SHP77 (cell line): ENCODE measurements around the gene FAM83E.
"Not testable (repeated sequence)": the region's sequence is repeated elsewhere in the genome, so short reads cannot be mapped to it uniquely, and the experiment has no call there.

ENCODE experiments used
- DNase-seq, 2 experiments: peaks; one replicate each; lab custom pipeline; 2025; lab: John Stamatoyannopoulos, UW

FAM83E gene

DNA sequence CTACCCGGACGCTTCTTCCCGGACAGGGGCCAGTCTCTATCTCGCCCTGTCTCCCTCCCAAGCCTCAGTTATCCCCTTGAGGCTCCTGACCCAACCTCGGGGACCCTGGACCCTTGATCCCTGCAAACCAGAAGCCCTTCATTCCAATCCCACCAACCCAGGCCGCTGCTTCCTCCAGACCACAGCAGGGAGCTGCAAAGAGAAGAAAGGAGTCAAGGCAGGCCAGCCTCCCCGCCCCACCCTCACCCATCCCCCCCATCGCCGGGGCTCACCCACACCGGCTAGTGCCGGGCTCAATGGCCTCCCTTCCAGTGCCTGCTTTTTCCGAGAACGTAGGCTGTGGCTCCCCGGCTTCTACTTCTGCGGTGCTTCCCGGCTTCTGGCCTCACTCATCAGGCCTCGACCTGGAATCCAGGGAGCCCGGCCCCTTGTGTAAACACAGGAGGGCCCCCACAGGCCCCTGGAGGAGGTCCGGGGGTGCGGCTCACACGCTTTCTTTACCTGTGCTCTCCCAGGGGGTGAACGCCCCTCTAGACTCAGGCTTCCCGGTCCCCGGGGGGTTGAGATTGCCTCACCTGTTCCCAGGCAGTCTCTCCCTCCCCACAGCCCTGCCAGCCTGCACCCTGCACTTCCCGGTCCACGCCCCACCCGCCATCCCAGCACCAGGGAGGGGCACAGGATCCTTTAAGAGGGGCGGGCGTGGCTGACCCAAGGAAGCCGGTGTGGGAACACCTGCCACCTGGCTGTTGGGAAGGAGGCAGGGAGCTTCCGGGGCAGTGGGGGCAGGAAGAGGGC is at the start of gene FAM83E:
FAM83E (minus strand) TSS at position 641 of the 795 bp plus-strand sequence. CDS start 1,704 bp downstream, outside the sequence.
- peak in 1 of 2 experiments; percentile 23 for DNase-seq

GRCh38 chr19:48664476-48664875 is 49.6 kb upstream of the FAM83E start:
- DNase-seq: no peak

DNA sequence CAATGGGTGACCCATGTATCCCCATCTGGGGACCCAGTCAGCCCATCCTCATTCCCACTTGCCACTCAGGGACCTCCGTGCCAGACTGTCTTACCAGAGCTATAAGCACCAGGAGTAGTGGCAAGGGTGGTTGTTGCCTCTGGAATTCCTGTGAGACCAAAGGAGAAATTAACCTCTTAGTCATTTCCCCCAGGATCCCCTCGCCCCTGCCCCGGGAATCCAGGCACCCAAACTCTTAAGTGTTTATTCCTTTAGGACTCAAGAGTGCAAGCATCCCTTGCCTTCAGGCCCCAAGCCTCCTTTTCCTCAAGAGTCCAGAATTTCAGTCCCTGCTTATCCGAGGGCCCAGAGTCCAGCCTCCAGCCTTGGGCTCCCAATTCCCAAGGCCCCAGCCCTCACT is 48.8 kb upstream of the FAM83E start:
- no peak for DNase-seq

DNA sequence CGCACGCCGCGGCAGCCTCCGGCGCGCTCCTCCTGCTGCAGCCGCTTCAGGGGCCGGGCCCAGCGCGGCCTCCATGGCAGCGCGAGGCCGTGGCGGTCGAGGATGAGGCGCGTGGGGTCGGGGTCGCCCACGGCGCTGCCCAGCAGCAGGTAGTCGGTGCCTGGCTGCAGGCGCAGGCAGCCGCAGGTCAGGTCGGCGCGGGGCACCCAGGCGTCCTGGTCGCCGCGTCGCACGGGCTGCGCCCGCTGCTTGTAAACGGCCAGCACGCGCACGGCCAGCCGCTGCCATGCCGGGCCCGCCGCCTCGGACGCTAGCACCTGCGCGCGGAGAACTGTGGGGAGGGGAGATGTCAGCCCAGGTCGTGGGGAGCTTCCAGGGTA is 46.8 kb upstream of the FAM83E start:
- no peak for DNase-seq

DNA sequence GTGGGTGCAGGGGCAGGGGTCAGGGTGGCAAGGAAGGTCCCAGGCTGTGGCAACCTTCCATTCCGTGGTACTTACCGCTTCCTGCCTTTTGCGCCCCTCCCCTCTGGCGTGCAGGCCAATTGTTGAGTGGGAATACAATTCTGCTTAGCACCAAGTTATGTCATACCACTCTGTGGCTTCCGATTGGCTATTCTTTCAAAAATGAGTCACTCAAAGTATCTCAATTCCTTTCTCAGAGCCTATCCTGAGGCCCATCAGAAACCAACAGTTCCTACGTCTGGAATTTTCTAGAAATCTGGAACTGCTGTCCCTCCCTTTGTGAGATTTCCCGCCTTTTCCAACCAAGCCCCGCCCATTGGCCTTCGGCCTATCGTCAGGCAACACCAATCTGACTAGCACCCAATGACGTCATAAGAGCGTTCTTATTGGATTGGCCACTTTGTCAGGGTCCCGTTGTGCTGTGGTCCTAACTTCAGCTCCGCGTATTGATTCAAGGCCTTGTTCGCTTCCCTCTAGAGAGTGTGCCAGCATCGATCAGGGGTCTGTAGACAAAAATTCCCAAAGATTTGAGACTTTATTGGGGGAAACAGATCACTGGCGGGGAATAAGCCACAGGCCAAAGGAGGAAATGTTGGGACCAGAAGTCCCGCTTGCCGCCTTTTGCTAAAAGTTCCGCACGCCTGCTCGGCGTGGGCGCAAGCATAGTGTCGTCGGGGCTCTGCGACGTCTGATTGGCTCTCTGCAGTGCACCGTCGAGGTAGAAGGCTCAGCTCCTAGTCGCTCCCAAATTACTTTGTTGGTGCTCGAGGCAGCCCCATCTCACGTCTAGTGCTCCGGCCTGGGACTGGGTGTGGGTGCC is 46.2 kb upstream of the FAM83E start:
- DNase-seq: peak; percentile 92 to 93

DNA sequence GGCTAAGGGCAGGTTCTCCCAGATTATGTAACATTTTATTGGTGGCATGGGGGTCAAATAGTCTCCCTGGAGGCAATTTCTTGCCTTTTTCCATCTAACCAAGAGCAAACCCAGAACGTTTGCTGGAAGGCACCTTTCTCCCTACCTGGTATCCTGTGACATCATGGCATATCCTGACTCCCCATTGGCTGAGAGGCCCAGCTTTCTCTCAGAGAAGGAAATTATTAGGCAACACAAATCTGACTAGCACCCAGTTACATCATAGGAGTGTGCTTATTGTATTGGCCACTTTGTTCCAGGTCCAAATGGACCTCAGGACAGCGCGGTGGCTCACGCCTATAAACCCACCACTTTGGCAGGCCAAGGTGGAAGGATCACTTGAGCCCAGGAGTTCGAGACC is 44.9 kb upstream of the FAM83E start:
- DNase-seq: no peak

GRCh38 chr19:48658483-48658882 is 43.6 kb upstream of the FAM83E start:
- DNase-seq: no peak

DNA sequence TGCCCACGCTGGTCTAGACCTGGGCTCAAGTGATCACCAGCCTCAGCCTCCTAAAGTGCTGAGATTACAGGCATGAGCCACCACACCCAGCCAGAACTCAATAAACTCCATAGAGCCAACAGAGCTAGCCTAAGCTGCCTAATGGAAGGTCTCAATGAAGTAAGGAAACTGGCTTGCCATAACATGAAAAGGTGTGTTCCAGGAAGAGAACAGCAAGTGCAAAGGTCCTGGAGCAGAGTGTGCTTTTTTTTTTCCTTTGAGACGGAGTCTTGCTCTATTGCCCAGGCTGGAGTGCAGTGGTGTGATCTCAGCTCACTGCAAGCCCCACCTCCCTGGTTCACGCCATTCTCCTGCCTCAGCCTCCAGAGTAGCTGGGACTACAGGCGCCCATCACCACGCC is 43.0 kb upstream of the FAM83E start:
- not testable (repeated sequence) for DNase-seq

- DNase-seq: peak in 1 of 2 experiments; percentile 19
These were observed 42.1 kb upstream of the FAM83E start for GRCh38 chr19:48656840-48657474.

- no peak for DNase-seq
These were observed 39.6 kb upstream of the FAM83E start for GRCh38 chr19:48654299-48655059.

DNA sequence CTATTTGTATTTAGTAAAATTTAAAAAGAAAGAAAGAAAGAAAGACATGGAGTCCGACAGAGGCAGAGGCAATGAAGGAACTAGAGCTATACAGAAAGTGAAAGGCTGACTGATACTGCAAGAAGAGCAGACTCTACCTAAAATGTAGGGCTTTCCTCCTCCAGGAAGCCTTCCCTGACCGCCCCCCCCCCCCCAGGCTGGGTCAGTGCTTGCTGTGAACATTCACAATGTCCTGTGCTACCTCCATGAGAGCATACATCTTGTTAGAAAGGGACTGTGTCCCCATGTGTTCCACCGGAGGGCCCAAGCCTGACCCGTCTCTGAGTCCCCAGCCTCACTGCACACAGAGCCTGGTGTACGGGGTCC is 36.8 kb upstream of the FAM83E start:
- DNase-seq: no peak

DNA sequence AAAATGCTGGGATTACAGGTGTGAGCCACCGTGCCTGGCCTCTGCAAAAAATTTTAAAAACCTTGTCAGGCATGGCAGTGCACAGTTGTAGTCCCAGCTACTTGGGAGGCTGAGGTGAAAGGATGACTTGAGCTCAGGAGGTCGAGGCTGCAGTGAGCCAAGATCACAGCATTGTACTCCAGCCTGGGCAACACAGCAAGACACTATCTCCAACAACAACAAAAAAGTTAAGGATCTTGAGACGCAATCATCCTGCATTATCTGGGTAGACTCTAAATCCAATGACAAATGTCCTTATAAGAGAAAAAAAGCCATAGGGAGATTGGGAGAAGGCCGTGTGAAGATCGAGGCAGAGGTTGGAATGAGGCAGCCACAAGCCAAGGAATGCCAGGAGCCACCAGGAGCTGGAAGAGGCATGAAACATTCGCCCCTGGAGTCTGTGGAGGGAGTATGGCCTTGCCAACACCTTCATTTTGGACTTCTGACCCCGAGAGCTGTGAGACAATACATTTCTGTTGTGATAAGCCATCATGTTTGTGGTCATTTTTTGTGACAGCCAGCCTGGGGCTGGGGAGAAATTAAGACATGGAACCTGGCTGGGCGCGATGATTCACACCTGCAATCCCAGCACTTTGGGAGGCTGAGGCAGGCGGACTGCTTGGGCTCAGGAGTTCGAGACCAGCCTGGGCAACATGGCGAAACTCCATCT is 36.3 kb upstream of the FAM83E start:
- DNase-seq: no peak

DNA sequence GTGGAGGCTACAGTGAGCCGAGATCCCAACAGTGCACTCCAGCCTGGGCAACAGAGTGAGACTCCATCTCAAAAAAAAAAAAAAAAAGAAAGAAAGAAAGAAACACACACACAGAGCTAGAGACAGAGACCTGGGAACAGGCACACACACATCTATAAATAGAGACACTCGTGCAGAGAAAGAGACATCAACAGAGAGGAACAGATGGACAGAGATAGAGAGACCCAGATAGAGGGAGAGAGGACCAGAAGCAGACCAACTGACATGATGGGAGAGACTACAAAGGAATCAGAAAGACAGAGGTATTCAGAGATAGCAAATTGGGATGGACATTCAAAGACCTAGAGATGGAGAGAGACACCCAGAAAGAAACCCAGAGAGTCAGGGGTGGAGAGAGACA is 33.3 kb upstream of the FAM83E start:
- no peak for DNase-seq

GRCh38 chr19:48646722-48647216 is 31.9 kb upstream of the FAM83E start:
- DNase-seq: peak in 1 of 2 experiments; percentile 89

DNA sequence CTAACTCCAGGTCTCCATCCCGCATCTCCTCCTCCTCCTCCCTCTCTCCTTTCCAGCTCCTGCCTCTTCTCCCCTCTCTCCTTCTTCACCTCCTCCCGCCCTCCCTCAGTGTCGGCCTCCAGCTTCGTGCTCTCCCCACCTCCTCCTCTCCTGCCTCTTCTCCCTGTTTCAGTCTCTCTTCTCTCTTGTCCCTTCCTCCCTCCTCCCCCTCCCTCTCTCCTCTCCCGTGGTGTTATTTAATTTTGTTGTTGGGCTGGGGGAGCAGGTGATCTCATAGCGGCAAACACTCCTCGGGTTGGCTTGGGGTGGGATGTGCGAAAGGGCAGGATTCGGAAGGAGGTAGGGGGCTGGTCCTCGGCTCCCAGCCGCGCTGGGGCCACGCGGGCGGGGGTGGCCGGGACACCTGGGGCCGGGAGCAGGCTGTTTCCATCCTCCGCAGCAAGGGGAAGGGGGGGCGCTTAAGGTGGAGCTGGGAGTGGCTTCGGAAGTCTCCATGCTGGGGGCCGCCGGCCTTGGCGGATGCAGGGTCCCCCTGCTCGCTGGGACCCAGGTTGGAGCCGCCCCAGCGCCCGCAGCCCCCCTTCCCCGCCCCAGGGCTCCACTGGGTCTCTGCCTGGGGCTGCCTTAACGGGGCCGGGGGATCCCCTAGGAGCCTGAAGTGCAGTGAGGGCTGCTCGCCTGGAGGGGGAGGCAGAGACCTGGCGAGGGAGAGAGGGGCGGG is 31.3 kb upstream of the FAM83E start, which contains the start of gene CA11:
CA11 (minus strand) TSS at position 187 of the 721 bp plus-strand sequence. CDS start 555 bp downstream, outside the sequence.
- peak; percentile 81 to 88 for DNase-seq

- DNase-seq: no peak
These were observed 30.7 kb upstream of the FAM83E start for GRCh38 chr19:48645620-48646000.

GRCh38 chr19:48644839-48645619 is 30.2 kb upstream of the FAM83E start:
- peak; percentile 75 to 78 for DNase-seq

DNA sequence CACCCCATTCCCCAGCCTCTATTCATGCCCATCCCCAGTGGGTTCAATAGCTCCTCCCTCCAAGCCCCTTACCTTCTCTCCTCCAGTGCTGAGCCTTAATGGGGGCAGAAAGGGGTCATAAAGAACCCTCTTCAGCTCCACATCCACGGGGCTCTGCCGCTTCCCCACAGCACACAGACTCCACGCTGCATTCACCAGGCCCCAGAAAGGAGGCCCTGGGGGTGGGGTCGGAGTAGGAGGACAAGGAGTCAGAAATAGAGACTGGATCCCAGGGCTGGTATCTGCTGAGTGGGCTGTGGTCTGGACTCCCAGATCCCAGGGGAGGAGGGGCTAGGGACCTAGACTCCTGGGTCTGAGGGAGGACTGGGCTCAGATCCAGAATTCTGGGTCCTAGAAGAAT is 29.5 kb upstream of the FAM83E start:
- no peak for DNase-seq

DNA sequence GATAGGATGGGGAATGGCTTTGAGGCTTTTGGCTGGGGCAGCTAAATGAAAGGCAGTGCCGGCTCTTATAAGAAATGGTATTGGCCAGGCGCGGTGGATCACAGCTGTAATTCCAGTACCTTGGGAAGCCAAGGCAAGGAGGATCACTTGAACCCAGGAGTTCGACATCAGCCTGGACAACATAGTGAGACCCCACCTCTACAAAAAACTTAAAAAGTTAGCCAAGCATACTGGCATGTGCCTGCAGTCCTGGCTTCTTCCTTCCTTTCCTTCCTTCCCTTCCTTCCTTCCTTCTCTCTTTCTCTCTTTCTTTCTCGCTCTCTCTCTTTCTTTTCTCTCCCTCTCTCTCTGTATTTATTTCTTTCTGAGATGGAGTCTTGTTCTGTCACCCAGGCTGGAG is 28.0 kb upstream of the FAM83E start:
- DNase-seq: no peak
